WERI-Rb-1 (cell line): ENCODE measurements around the gene MYOF.

Experiments
- DNase-seq: peaks from one replicate; pipeline ENCODE4 v3.0.0-alpha.2; 2020
- H3K27ac ChIP-seq: fragments of 250-450 bp; sonication (Bioruptor Pico); 2 replicates; pipeline ENCODE4 v1.5.1; 2020; ENCODE audit warnings: mild to moderate bottlenecking, moderate library complexity
- H3K27me3 ChIP-seq: fragments of 250-450 bp; sonication (Bioruptor Pico); 2 replicates; pipeline ENCODE4 v1.5.1; 2021; ENCODE audit warnings: mild to moderate bottlenecking, low read depth, moderate library complexity; ENCODE audit not compliant: insufficient read depth, severe bottlenecking
- H3K36me3 ChIP-seq: fragments of 250-450 bp; sonication (Bioruptor Pico); 2 replicates; pipeline ENCODE4 v1.5.1; 2020; ENCODE audit warnings: mild to moderate bottlenecking, moderate library complexity
- H3K4me3 ChIP-seq: 2 replicates; pipeline ENCODE4 v1.5.1; 2011; ENCODE audit warnings: low read depth, mild to moderate bottlenecking, control low read depth, low read length
- H3K9me3 ChIP-seq: fragments of 250-450 bp; sonication (Bioruptor Pico); 2 replicates; pipeline ENCODE4 v1.5.1; 2021; ENCODE audit warnings: mild to moderate bottlenecking, moderate library complexity; ENCODE audit not compliant: severe bottlenecking
- TF ChIP-seq, protein P1 (sequence below): IDR thresholded peaks from 2 replicates; pipeline ENCODE4 v1.5.1; 2011; ENCODE audit warnings: low read depth, mild to moderate bottlenecking, control low read depth, inconsistent platforms, low read length

MYOF gene

DNA sequence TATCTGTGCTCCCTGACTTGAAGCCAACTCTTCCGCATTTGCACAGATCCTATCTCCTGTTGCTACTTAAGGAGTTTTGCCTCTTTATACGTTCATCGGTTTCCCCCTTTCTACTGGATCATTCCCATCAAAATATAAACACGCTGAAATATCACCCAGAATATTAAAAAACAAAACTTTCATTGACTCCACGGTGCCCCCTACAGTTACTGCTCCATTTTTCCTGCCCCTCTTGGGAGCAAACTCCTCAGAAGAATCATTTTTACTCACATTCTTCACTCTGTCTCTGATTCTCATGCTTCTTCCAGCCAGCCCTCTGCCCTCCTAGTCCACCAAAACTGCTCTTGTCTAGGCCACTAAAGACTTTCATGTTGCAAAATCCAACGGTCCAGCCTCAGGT is 66.4 kb downstream of the MYOF start:
- Histone ChIP-seq H3K27ac (no peak overlapping the region), H3K4me3 (no peak overlapping the region), H3K36me3 (no peaks in the 10 kb centered on the region), H3K9me3 (peaks cover 2% of the 10 kb centered on the region), H3K27me3 (no peaks in the 10 kb centered on the region)
- DNase-seq, result no peak
- TF ChIP-seq, protein P1, sequence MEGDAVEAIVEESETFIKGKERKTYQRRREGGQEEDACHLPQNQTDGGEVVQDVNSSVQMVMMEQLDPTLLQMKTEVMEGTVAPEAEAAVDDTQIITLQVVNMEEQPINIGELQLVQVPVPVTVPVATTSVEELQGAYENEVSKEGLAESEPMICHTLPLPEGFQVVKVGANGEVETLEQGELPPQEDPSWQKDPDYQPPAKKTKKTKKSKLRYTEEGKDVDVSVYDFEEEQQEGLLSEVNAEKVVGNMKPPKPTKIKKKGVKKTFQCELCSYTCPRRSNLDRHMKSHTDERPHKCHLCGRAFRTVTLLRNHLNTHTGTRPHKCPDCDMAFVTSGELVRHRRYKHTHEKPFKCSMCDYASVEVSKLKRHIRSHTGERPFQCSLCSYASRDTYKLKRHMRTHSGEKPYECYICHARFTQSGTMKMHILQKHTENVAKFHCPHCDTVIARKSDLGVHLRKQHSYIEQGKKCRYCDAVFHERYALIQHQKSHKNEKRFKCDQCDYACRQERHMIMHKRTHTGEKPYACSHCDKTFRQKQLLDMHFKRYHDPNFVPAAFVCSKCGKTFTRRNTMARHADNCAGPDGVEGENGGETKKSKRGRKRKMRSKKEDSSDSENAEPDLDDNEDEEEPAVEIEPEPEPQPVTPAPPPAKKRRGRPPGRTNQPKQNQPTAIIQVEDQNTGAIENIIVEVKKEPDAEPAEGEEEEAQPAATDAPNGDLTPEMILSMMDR, result no peak

DNA sequence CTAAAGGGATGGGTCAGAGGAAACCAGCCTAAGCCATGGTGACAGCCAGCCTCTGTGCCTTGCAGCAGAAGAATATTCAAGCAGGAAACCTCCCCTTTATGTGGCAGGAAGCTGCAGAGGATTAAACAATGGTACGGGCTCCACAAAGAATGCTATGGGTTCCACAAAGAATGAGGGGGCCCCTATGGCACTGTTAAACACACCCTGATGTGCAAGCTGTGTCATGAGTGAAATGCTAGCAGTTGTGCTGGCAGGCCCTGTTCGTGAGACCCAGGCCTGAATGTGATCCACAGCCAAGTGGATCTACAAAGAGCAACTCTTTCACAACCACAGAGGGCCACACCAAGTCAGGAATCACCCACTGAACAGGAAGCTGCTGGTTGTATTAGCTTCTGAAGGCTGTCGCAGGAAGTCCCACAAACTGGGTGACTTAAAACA is 68.9 kb downstream of the MYOF start:
- Histone ChIP-seq H3K27me3 (no peaks in the 10 kb centered on the region), H3K9me3 (peaks cover 2% of the 10 kb centered on the region), H3K27ac (no peak overlapping the region), H3K36me3 (no peaks in the 10 kb centered on the region), H3K4me3 (no peak overlapping the region)
- DNase-seq, result no peak
- TF ChIP-seq, protein P1, result no peak

DNA sequence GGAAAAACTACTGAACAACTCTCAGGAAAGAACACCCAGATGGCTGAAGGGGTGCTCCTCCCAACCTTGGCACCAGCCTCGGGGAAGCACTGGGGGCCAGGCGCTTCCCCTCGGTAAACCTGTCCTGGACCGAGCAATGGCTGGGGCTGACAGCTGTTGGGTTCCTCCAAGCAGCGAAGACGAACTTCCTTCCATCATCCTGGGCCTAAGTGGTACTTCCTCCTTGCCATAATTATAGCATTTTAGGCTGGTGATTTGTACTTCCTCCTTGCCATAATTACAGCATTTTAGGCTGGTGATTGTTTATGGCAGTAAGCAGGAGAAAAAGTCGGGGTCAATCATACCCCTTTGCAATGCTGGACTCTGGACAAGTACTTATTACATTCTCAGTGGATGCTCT is 69.3 kb downstream of the MYOF start:
- TF ChIP-seq, protein P1, result no peak
- no peak overlapping the region for H3K27ac ChIP-seq
- H3K27me3 ChIP-seq, result no peaks in the 10 kb centered on the region
- peaks cover 2% of the 10 kb centered on the region for H3K9me3 ChIP-seq
- no peak for DNase-seq
- H3K4me3 ChIP-seq, result no peak overlapping the region
- no peaks in the 10 kb centered on the region for H3K36me3 ChIP-seq

DNA sequence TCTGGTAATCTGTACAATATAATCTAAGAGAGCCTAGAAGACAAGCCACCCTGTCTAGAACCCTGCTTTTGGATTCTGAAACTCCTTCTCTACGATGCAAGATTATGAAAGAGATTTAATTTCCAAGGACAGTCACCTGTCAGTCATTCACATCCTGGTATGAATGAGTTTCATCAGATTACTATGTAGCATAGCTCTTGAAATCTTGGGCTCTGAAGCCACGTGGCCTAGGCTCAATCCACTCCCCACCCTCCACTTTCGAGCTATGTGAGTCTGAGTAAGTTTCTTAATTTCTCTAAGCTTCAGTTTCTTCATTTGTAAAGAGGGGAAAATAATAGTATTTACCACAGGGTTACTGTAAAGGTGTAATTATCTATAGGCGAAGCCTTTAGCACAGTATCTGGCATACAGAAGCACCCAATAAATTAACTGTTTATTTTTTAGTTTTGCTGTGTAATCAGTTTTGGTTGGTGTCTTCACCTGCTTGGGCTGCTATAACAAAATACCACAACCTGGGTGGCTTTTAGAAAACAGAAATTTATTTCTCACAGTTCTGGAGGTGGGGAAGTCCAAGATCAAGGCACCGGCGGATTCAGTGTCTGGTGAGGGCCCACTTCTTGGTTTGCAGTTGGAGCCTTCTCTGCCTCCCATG is 71.3 kb downstream of the MYOF start:
- DNase-seq, result no peak
- TF ChIP-seq, protein P1, result no peak
- no peaks in the 10 kb centered on the region for H3K36me3 ChIP-seq
- H3K27me3 ChIP-seq, result no peaks in the 10 kb centered on the region
- H3K27ac ChIP-seq, result no peak overlapping the region
- no peak overlapping the region for H3K4me3 ChIP-seq
- H3K9me3 ChIP-seq, result peaks cover 2% of the 10 kb centered on the region

DNA sequence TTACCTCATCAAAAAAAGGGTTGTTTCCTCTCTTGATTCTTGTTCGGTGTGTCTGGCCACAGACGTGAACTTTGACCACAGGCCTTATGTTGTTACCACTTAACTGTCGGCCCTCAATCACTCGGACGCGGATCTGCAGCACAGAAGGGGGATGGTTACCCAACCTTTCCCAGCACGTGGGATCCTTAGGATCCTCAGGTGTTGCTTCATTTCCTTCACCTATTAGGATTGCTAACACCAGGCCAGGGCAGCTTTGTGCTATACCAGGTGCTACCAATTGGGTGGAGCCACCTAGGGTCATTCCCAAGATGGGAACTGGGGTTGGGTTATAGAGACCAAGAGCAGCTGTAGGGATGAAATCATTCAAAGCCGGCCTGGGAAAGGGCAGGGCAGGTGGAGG is 73.4 kb downstream of the MYOF start:
- no peak overlapping the region for H3K27ac ChIP-seq
- no peaks in the 10 kb centered on the region for H3K36me3 ChIP-seq
- no peak for DNase-seq
- H3K4me3 ChIP-seq, result no peak overlapping the region
- TF ChIP-seq, protein P1, result no peak
- no peaks in the 10 kb centered on the region for H3K27me3 ChIP-seq
- peaks cover 2% of the 10 kb centered on the region for H3K9me3 ChIP-seq
